ENCODE results near the gene CRIP3.

GRCh38 chr6:43260791-43261190 lies 47.8 kb downstream of the CRIP3 start:
- TF ChIP-seq SPI1 (IDR thresholded peaks at IDR 0.05; ENCODE audit: low read depth, low read length) = no peak
- TF ChIP-seq POU2F2 (IDR thresholded peaks at IDR 0.05; ENCODE audit: low read depth, low read length) = no peak
